Stomach (tissue), 9 donors: ENCODE data around the gene RTN4R. TPM values are rescaled to one million over a fixed set of nuclear protein-coding genes. Genes with fewer than 3 reads are reported as not detected.

Source experiments
- DNase-seq, 2 donors: peaks; one replicate each; pipeline versions ENCODE4 v3.0.0 to v3.0.0-alpha.2; 2013 to 2019
- H3K27ac ChIP-seq, 5 donors: fragments of 200-600 bp in 4 of 5; sonication (generic) in 4 of 5; one replicate each; pipeline ENCODE4 v1.5.1; 2013 to 2019; ENCODE audit warnings: mild to moderate bottlenecking in 1 of 5, moderate library complexity in 1 of 5
- H3K27me3 ChIP-seq, 3 donors: fragments of 200-600 bp; sonication (generic); one replicate each; pipeline ENCODE4 v1.5.1; 2017 to 2019; ENCODE audit warnings: mixed run types in 1 of 3
- H3K36me3 ChIP-seq, 4 donors: fragments of 200-600 bp; sonication (generic); 1 replicate in 3 of 4; 2 replicates in 1 of 4; pipeline ENCODE4 v1.5.1; 2016 to 2019
- H3K4me1 ChIP-seq, 4 donors: fragments of 200-600 bp; sonication (generic); one replicate each; pipeline ENCODE4 v1.5.1; 2016 to 2019
- H3K4me3 ChIP-seq, 4 donors: fragments of 200-600 bp; sonication (generic) in 3 of 4; one replicate each; pipeline ENCODE4 v1.5.1; 2016 to 2019; ENCODE audit warnings: mild to moderate bottlenecking in 1 of 4
- H3K9me3 ChIP-seq, 4 donors: fragments of 200-600 bp; sonication (generic); one replicate each; pipeline ENCODE4 v1.5.1; 2016 to 2019
- CTCF ChIP-seq, 7 experiments: fragments of 450-650 bp in 4 of 7; fragments of 200-600 bp in 3 of 7; sonication (generic) in 3 of 7; IDR thresholded peaks; one replicate each; pipeline ENCODE4 v1.5.1; 2016 to 2019; ENCODE audit warnings: antibody characterized with exemption in 7 of 7, control low read depth in 2 of 7, mild to moderate bottlenecking in 1 of 7
- EP300 ChIP-seq: sonication (generic); formaldehyde crosslinking; IDR thresholded peaks from one replicate; pipeline ENCODE4 v1.6.1; 2017; ENCODE audit warnings: antibody characterized with exemption
- POLR2A ChIP-seq, 4 donors: fragments of 450-650 bp; IDR thresholded peaks; one replicate each; pipeline ENCODE4 v1.6.1; 2016; ENCODE audit warnings: antibody characterized with exemption in 4 of 4, control low read depth in 2 of 4, mild to moderate bottlenecking in 1 of 4, moderate library complexity in 1 of 4
- POLR2AphosphoS5 ChIP-seq, 3 donors: sonication (generic); formaldehyde crosslinking; IDR thresholded peaks; one replicate each; pipeline ENCODE4 v1.6.1; 2016; ENCODE audit warnings: antibody characterized with exemption in 3 of 3
- WGBS, 5 donors: extraction: QIAGEN DNeasy Blood & Tissue Kit in 3 of 5; methylation state at CpG; one replicate each; pipeline versions ENCODE4 v1.1.5 to v1.1.7; 2013 to 2018; 5-methylcytosine and 5-hydroxymethylcytosine counted together
- intact Hi-C: fragments of 100-400 bp; cut with DNase I; formaldehyde crosslinking; loops from one replicate; pipeline ENCODE4 v1.15.1; 2023; ENCODE audit warnings: low total_unique reads
- polyA plus RNA-seq, 3 donors: library from polyadenylated mRNA; stranded (reverse); fragments of 200-250 nt; gene quantifications; one replicate each; pipeline ENCODE4 v1.2.3, GENCODE V29; 2013
- total RNA-seq, 5 donors: library from RNA; depleted of rRNA; stranded (reverse); fragments of >200 nt; gene quantifications; one replicate each; pipeline versions ENCODE4 v1.1.0 to v1.2.3, GENCODE V29; 2014 to 2016
- donor health status: healthy with polysubstance abuse.
- donor health status: Bipolar disorder and iron deficiency.
- donor health status: healthy.

Gene RTN4R
- total and polyA plus RNA-seq, 8 donors, result 0.92 to 2.2 (median 1.7) TPM; not detected in 3

GRCh38 chr22:20224256-20224626 lies 43.9 kb downstream of the RTN4R start:
- intact Hi-C loops, result no loop called here
- no peak for TF ChIP-seq POLR2A (IDR thresholded peaks at IDR 0.05)
- no peak for TF ChIP-seq EP300
- TF ChIP-seq CTCF (IDR thresholded peaks at IDR 0.05), result no peak
- no peak for TF ChIP-seq POLR2AphosphoS5 (IDR thresholded peaks at IDR 0.05)
- Histone ChIP-seq H3K27me3 (peaks cover 0 to 10% (median 0%) of the 10 kb centered on the region in 3 donors), H3K36me3 (no peaks in the 10 kb centered on the region), H3K4me1 (peaks cover 11 to 34% (median 23%) of the 10 kb centered on the region in 4 donors), H3K4me3 (no peak overlapping the region), H3K9me3 (peaks cover 0 to 4% (median 0%) of the 10 kb centered on the region in 4 donors), H3K27ac (no peak overlapping the region)
- no peak for DNase-seq
- 87 to 92% (median 87%) methylated on average over 2 to 3 of the region's 3 CpGs for WGBS, 5 donors

GRCh38 chr22:20223421-20224255 lies 44.5 kb downstream of the RTN4R start:
- DNase-seq, result no peak
- TF ChIP-seq POLR2AphosphoS5 (IDR thresholded peaks at IDR 0.05) (no peak), POLR2A (IDR thresholded peaks at IDR 0.05) (no peak), EP300 (no peak), CTCF (IDR thresholded peaks at IDR 0.05) (no peak)
- WGBS, 5 donors, result 77 to 90% (median 84%) methylated on average over 5 to 29 of the region's 29 CpGs
- Histone ChIP-seq H3K27me3 (peaks cover 0 to 4% (median 0%) of the 10 kb centered on the region in 3 donors), H3K4me1 (peaks cover 11 to 34% (median 22%) of the 10 kb centered on the region in 4 donors), H3K9me3 (peaks cover 0 to 4% (median 0%) of the 10 kb centered on the region in 4 donors), H3K4me3 (no peak overlapping the region), H3K27ac (no peak overlapping the region), H3K36me3 (no peaks in the 10 kb centered on the region)
- intact Hi-C loops, result no loop called here

GRCh38 chr22:20222764-20223420 lies 45.2 kb downstream of the RTN4R start:
- peak overlapping the region in 4 of 5 donors; percentile 2 to 74 (median 42) for H3K27ac ChIP-seq
- DNase-seq, result no peak
- no peaks in the 10 kb centered on the region for H3K36me3 ChIP-seq
- H3K4me3 ChIP-seq, result no peak overlapping the region
- peaks cover 11 to 34% (median 22%) of the 10 kb centered on the region in 4 donors for H3K4me1 ChIP-seq
- H3K9me3 ChIP-seq, result peaks cover 0 to 4% (median 0%) of the 10 kb centered on the region in 4 donors
- H3K27me3 ChIP-seq, result peaks cover 0 to 4% (median 0%) of the 10 kb centered on the region in 3 donors
- TF ChIP-seq EP300 (no peak), POLR2AphosphoS5 (IDR thresholded peaks at IDR 0.05) (no peak), POLR2A (IDR thresholded peaks at IDR 0.05) (no peak), CTCF (IDR thresholded peaks at IDR 0.05) (no peak)
- intact Hi-C loops, result no loop called here
- WGBS, 5 donors, result 51 to 86% (median 71%) methylated on average over 4 to 7 of the region's 7 CpGs

- no peak for TF ChIP-seq EP300
- TF ChIP-seq POLR2AphosphoS5 (IDR thresholded peaks at IDR 0.05), result peak in 2 of 3 donors; percentile 11 to 38
- Histone ChIP-seq H3K27me3 (peaks cover 0 to 4% (median 0%) of the 10 kb centered on the region in 3 donors), H3K27ac (peak overlapping the region in 3 of 5 donors; percentile 37 to 80 (median 74)), H3K9me3 (peaks cover 0 to 4% (median 0%) of the 10 kb centered on the region in 4 donors), H3K4me3 (no peak overlapping the region), H3K4me1 (peaks cover 11 to 34% (median 27%) of the 10 kb centered on the region in 4 donors), H3K36me3 (no peaks in the 10 kb centered on the region)
- 27 to 45% (median 32%) methylated on average over 13 to 17 of the region's 17 CpGs for WGBS, 5 donors
- intact Hi-C loops, result no loop called here
- peak in 1 of 2 donors; percentile 88 for DNase-seq
These were observed 46.4 kb downstream of the RTN4R start for GRCh38 chr22:20221421-20222340.
